H1 (cell line): ENCODE data around the gene CD99. TPM values are rescaled to one million over a fixed set of nuclear protein-coding genes. Genes with fewer than 3 reads are reported as not detected.

Experiments used
- CTCF ChIA-PET: fragments of 300-600 bp; sonication (Branson Sonifier 250); formaldehyde crosslinking; loops from one replicate; lab custom pipeline; 2021; ENCODE audit not compliant: partially characterized antibody; lab: Charles Lee
- POLR2A ChIA-PET: fragments of 300-600 bp; sonication (Branson Sonifier 250); formaldehyde crosslinking; loops from one replicate; lab custom pipeline; 2021; ENCODE audit warnings: inconsistent platforms; ENCODE audit not compliant: partially characterized antibody; lab: Charles Lee
- DNase-seq, 2 experiments: peaks; one replicate each; pipeline versions ENCODE4 v3.0.0 to v3.0.0-alpha.2; 2010 to 2022; ENCODE audit warnings: low spot score in 2 of 2, low read depth in 1 of 2, mixed read lengths in 1 of 2
- FAIRE-seq: peaks from 2 replicates; lab custom pipeline; 2011; peaks lifted over from hg19 to GRCh38; lab: Jason Lieb, UNC
- H2AFZ ChIP-seq: 2 replicates; pipeline ENCODE4 v1.8.1; 2012; ENCODE audit warnings: low read length, inconsistent platforms
- H2AK5ac ChIP-seq: 2 replicates; pipeline ENCODE4 v1.6.1; 2013; ENCODE audit warnings: low read depth, low read length
- H2BK120ac ChIP-seq: replicated peaks from 2 replicates; pipeline ENCODE3; 2013; ENCODE audit warnings: low read depth, low read length, inconsistent platforms
- H2BK12ac ChIP-seq: 2 replicates; pipeline ENCODE4 v1.6.1; 2013; ENCODE audit warnings: low read depth, low read length
- H2BK15ac ChIP-seq: 2 replicates; pipeline ENCODE4 v1.6.1; 2013; ENCODE audit warnings: low read length
- H2BK20ac ChIP-seq: 2 replicates; pipeline ENCODE4 v1.6.1; 2013; ENCODE audit warnings: low read length
- H2BK5ac ChIP-seq: 2 replicates; pipeline ENCODE4 v1.6.1; 2013; ENCODE audit warnings: low read depth, low read length
- H3K14ac ChIP-seq: 2 replicates; pipeline ENCODE4 v1.6.1; 2013; ENCODE audit warnings: inconsistent platforms; ENCODE audit not compliant: insufficient read length
- H3K18ac ChIP-seq: 2 replicates; pipeline ENCODE4 v1.6.1; 2013; ENCODE audit warnings: low read length; ENCODE audit errors: extremely low read depth
- H3K23ac ChIP-seq: 2 replicates; pipeline ENCODE4 v1.6.1; 2013; ENCODE audit warnings: inconsistent platforms; ENCODE audit not compliant: insufficient read length
- H3K23me2 ChIP-seq: 2 replicates; pipeline ENCODE4 v1.6.1; 2013; ENCODE audit warnings: low read depth, low read length
- H3K27ac ChIP-seq: 2 replicates; pipeline ENCODE4 v1.6.1; 2011; ENCODE audit warnings: low read depth, low read length, inconsistent platforms
- H3K27me3 ChIP-seq, 4 experiments: replicated peaks in 1 of 4; 1 replicate in 1 of 4; 2 replicates in 3 of 4; pipeline versions ENCODE4 v1.6.1 to v1.8.1; 2011 to 2013; ENCODE audit warnings: low read length in 3 of 4, mild to moderate bottlenecking in 3 of 4, inconsistent platforms in 2 of 4, mixed read lengths in 2 of 4, moderate library complexity in 1 of 4; ENCODE audit not compliant: control insufficient read depth in 3 of 4, insufficient read depth in 3 of 4; ENCODE audit errors: extremely low read depth in 1 of 4
- H3K36me3 ChIP-seq, 4 experiments: 2 replicates each; pipeline versions ENCODE4 v1.6.1 to v1.8.1; 2011 to 2013; ENCODE audit warnings: mild to moderate bottlenecking in 4 of 4, low read length in 3 of 4, moderate library complexity in 2 of 4, control low read depth in 1 of 4, inconsistent platforms in 1 of 4; ENCODE audit not compliant: insufficient read depth in 4 of 4, control insufficient read depth in 2 of 4
- H3K4ac ChIP-seq: replicated peaks from 2 replicates; pipeline ENCODE3; 2013; ENCODE audit warnings: low read length, low read depth, mixed read lengths, inconsistent platforms; ENCODE audit not compliant: insufficient read length
- H3K4me1 ChIP-seq, 4 experiments: replicated peaks in 1 of 4; 1 replicate in 1 of 4; 2 replicates in 3 of 4; pipeline versions ENCODE4 v1.6.1 to v1.8.1; 2011 to 2013; ENCODE audit warnings: low read length in 3 of 4, inconsistent platforms in 2 of 4, mixed read lengths in 1 of 4; ENCODE audit not compliant: insufficient read depth in 4 of 4, control insufficient read depth in 3 of 4
- H3K4me2 ChIP-seq, 2 experiments: 2 replicates each; pipeline versions ENCODE4 v1.6.1 to v1.8.1; 2011 to 2013; ENCODE audit warnings: low read depth in 2 of 2, low read length in 2 of 2, control low read depth in 1 of 2, inconsistent platforms in 1 of 2, mild to moderate bottlenecking in 1 of 2; ENCODE audit not compliant: insufficient read depth in 1 of 2
- H3K4me3 ChIP-seq, 4 experiments: fragments of 200-600, 300-600 bp in 1 of 4; sonication (generic), shearing (Covaris generic), sonication (Bioruptor Twin) in 1 of 4; 2 replicates each; pipeline versions ENCODE4 v1.5.1 to v1.8.1; 2011 to 2016; ENCODE audit warnings: low read length in 4 of 4, low read depth in 3 of 4, control low read depth in 2 of 4, inconsistent platforms in 2 of 4, mild to moderate bottlenecking in 2 of 4, mixed read lengths in 1 of 4, moderate library complexity in 1 of 4; ENCODE audit not compliant: insufficient read depth in 2 of 4; ENCODE audit errors: extremely low read depth in 1 of 4
- H3K56ac ChIP-seq: replicated peaks from 2 replicates; pipeline ENCODE3; 2013; ENCODE audit warnings: low read depth, mild to moderate bottlenecking, mixed read lengths, low read length, inconsistent platforms; ENCODE audit not compliant: insufficient read length
- H3K79me1 ChIP-seq: 2 replicates; pipeline ENCODE4 v1.6.1; 2013; ENCODE audit warnings: low read depth, low read length, control low read depth
- H3K79me2 ChIP-seq, 2 experiments: 2 replicates each; pipeline versions ENCODE4 v1.6.1 to v1.8.1; 2012 to 2013; ENCODE audit warnings: low read length in 2 of 2, mild to moderate bottlenecking in 2 of 2, inconsistent platforms in 1 of 2; ENCODE audit not compliant: insufficient read depth in 2 of 2, control insufficient read depth in 1 of 2
- H3K9ac ChIP-seq, 4 experiments: replicated peaks in 1 of 4; 1 replicate in 1 of 4; 2 replicates in 3 of 4; pipeline versions ENCODE4 v1.6.1 to v1.8.1; 2011 to 2013; ENCODE audit warnings: low read depth in 3 of 4, low read length in 3 of 4, control low read depth in 2 of 4, mild to moderate bottlenecking in 2 of 4, moderate library complexity in 2 of 4, inconsistent platforms in 1 of 4; ENCODE audit errors: extremely low read depth in 1 of 4
- H3K9me3 ChIP-seq, 2 experiments: 2 replicates each; pipeline versions ENCODE4 v1.6.1 to v1.8.1; 2012 to 2013; ENCODE audit warnings: mild to moderate bottlenecking in 2 of 2, moderate library complexity in 2 of 2, control low read depth in 1 of 2, inconsistent platforms in 1 of 2, low read depth in 1 of 2, low read length in 1 of 2, mixed read lengths in 1 of 2; ENCODE audit not compliant: insufficient read depth in 2 of 2
- H4K20me1 ChIP-seq, 2 experiments: replicated peaks in 1 of 2; 2 replicates each; pipeline versions ENCODE3 to v1.8.1; 2011 to 2013; ENCODE audit warnings: inconsistent platforms in 2 of 2, low read length in 2 of 2, mild to moderate bottlenecking in 1 of 2; ENCODE audit not compliant: insufficient read depth in 2 of 2, control insufficient read depth in 1 of 2
- H4K5ac ChIP-seq: 2 replicates; pipeline ENCODE4 v1.6.1; 2013; ENCODE audit warnings: low read length, low read depth, mixed read lengths, inconsistent platforms; ENCODE audit not compliant: insufficient read length
- H4K8ac ChIP-seq: 2 replicates; pipeline ENCODE4 v1.8.0; 2013; ENCODE audit warnings: mild to moderate bottlenecking, moderate library complexity, low read length, inconsistent platforms; ENCODE audit not compliant: insufficient read depth; ENCODE audit errors: extremely low read depth
- H4K91ac ChIP-seq: replicated peaks from 2 replicates; pipeline ENCODE3; 2013; ENCODE audit warnings: low read length, mixed read lengths, inconsistent platforms; ENCODE audit not compliant: insufficient read length
- ASH2L ChIP-seq: fragments of 200-600, 300-600 bp; sonication (generic); IDR thresholded peaks from one replicate; pipeline ENCODE4 v1.7.1; 2017; ENCODE audit warnings: low read length
- BACH1 ChIP-seq: IDR thresholded peaks from 2 replicates; pipeline ENCODE4 v1.6.1; 2012; ENCODE audit warnings: low read length, improper control_type of control experiment
- HDAC6 ChIP-seq: IDR thresholded peaks from one replicate; pipeline ENCODE4 v1.7.1; 2012; ENCODE audit warnings: low read depth, mild to moderate bottlenecking, inconsistent platforms, low read length, moderate library complexity
- KDM1A ChIP-seq: fragments of 200-600, 300-600 bp; sonication (generic); IDR thresholded peaks from 2 replicates; pipeline ENCODE4 v1.7.1; 2016; ENCODE audit warnings: mild to moderate bottlenecking, low read length, borderline replicate concordance
- KDM5A ChIP-seq: fragments of 200-600 bp; IDR thresholded peaks from 2 replicates; pipeline ENCODE4 v1.7.1; 2012; ENCODE audit warnings: mild to moderate bottlenecking, low read length, inconsistent platforms, mixed read lengths
- MAFK ChIP-seq: IDR thresholded peaks from 2 replicates; pipeline ENCODE4 v1.6.1; 2012; ENCODE audit warnings: low read depth, mild to moderate bottlenecking, improper control_type of control experiment, low read length
- NANOG ChIP-seq: IDR thresholded peaks from 2 replicates; pipeline ENCODE4 v1.6.1; 2011; ENCODE audit warnings: low read length, low read depth, mild to moderate bottlenecking, inconsistent platforms; ENCODE audit not compliant: insufficient read depth, poor library complexity, severe bottlenecking
- SIN3A ChIP-seq, 2 experiments: IDR thresholded peaks in 1 of 2; conservative IDR thresholded peaks in 1 of 2; 2 replicates each; pipeline ENCODE4 v1.6.1; 2011 to 2012; ENCODE audit warnings: low read length in 2 of 2, improper control_type of control experiment in 1 of 2, low read depth in 1 of 2, mild to moderate bottlenecking in 1 of 2
- SRF ChIP-seq: IDR thresholded peaks from 2 replicates; pipeline ENCODE4 v1.6.1; 2011; ENCODE audit warnings: mild to moderate bottlenecking, low read depth, low read length, moderate library complexity
- TAF1 ChIP-seq: IDR thresholded peaks from 2 replicates; pipeline ENCODE4 v1.6.1; 2011; ENCODE audit warnings: mild to moderate bottlenecking, low read depth, low read length
- USF2 ChIP-seq: IDR thresholded peaks from 2 replicates; pipeline ENCODE4 v1.6.1; 2011; ENCODE audit warnings: low read length, improper control_type of control experiment
- WGBS, 2 experiments: shearing (Covaris generic) in 1 of 2; methylation state at CpG; one replicate each; pipeline versions ENCODE4 v1.1.6 to v1.1.7; 2013 to 2015; ENCODE audit warnings: low lambda C conversion rate in 2 of 2, mixed read lengths in 2 of 2, inconsistent platforms in 1 of 2, low coverage in 1 of 2, missing lambda C conversion rate in 1 of 2; ENCODE audit not compliant: insufficient replicate concordance in 2 of 2, insufficient coverage in 1 of 2, insufficient read length in 1 of 2; ENCODE audit errors: extremely low coverage in 1 of 2, missing lambda C conversion rate in 1 of 2; 5-methylcytosine and 5-hydroxymethylcytosine counted together
- polyA plus RNA-seq, 7 experiments: library from polyadenylated mRNA; depleted of rRNA in 3 of 7; stranded (reverse) in 5 of 7; unstranded in 2 of 7; fragments of >200 nt in 5 of 7; fragments of 200-250 nt in 2 of 7; gene quantifications; 1 replicate in 5 of 7; 2 replicates in 1 of 7; 4 replicates in 1 of 7; pipeline versions ENCODE4 v1.2.1 to v1.2.3, GENCODE V29; 2011 to 2013; ENCODE audit warnings: missing spikeins in 2 of 7, mixed read lengths in 2 of 7
- total RNA-seq: library from RNA; stranded (reverse); fragmentation: NEBNext Ultra II Directional; extraction: Animal tissue kit (Norgen Biotek cat#: 25700); gene quantifications from 2 replicates; pipeline ENCODE4 v1.2.1, GENCODE V29; 2021

Gene CD99
- total and polyA plus RNA-seq, 2 of the 8 experiments (the other 6 are each of a cell fraction or from before 2014, with no cell fraction given): 30.1 to 47.8 TPM

- Histone ChIP-seq H4K20me1 (no peaks in the 10 kb centered on the region), H3K18ac (no peak overlapping the region), H3K9me3 (no peaks in the 10 kb centered on the region), H3K9ac (no peak overlapping the region), H2BK15ac (no peak overlapping the region), H2BK12ac (no peak overlapping the region), H3K14ac (no peak overlapping the region), H2AK5ac (no peak overlapping the region), H2BK20ac (no peak overlapping the region), H4K8ac (no peak overlapping the region), H4K5ac (no peak overlapping the region), H3K56ac (no peak overlapping the region), H3K79me2 (no peaks in the 10 kb centered on the region), H3K27ac (no peak overlapping the region), H2AFZ (no peak overlapping the region), H3K4me3 (no peak overlapping the region), H3K4me1 (peaks cover 2 to 15% (median 6%) of the 10 kb centered on the region in 4 experiments; a peak in 5 of 7 replicates), H3K4ac (no peak overlapping the region), H3K36me3 (no peaks in the 10 kb centered on the region), H3K23ac (no peak overlapping the region), H2BK5ac (no peak overlapping the region), H3K79me1 (no peaks in the 10 kb centered on the region), H3K23me2 (no peaks in the 10 kb centered on the region), H3K27me3 (no peaks in the 10 kb centered on the region), H2BK120ac (no peak overlapping the region), H3K4me2 (no peak overlapping the region), H4K91ac (no peak overlapping the region)
- ChIA-PET POLR2A (no interaction called here), CTCF (no interaction called here)
- FAIRE-seq (no peak), DNase-seq (no peak)
- no peak for TF ChIP-seq USF2
- TF ChIP-seq SIN3A (conservative IDR thresholded peaks at IDR 0.05 in 1 of 2, IDR thresholded peaks at IDR 0.05 in 1 of 2; ENCODE audit: low read depth in 1 of 2, low read length in 2 of 2): no peak
- no peak for TF ChIP-seq KDM5A
- TF ChIP-seq TAF1: no peak
- TF ChIP-seq ASH2L: no peak
- no peak for TF ChIP-seq KDM1A
- no peak for TF ChIP-seq HDAC6
- TF ChIP-seq NANOG: no peak
- TF ChIP-seq MAFK: no peak
- TF ChIP-seq SRF: no peak
- no peak for TF ChIP-seq BACH1
- WGBS, 2 experiments: 90% methylated on average over 3 of the region's 3 CpGs; no CpG with 5 or more reads in 1 of the 2 experiments
These were observed 98.5 kb downstream of the CD99 start for GRCh38 chrX:2789569-2789968.
